ENCODE measurements around the gene ZNF584.

The ZNF584 gene

DNA sequence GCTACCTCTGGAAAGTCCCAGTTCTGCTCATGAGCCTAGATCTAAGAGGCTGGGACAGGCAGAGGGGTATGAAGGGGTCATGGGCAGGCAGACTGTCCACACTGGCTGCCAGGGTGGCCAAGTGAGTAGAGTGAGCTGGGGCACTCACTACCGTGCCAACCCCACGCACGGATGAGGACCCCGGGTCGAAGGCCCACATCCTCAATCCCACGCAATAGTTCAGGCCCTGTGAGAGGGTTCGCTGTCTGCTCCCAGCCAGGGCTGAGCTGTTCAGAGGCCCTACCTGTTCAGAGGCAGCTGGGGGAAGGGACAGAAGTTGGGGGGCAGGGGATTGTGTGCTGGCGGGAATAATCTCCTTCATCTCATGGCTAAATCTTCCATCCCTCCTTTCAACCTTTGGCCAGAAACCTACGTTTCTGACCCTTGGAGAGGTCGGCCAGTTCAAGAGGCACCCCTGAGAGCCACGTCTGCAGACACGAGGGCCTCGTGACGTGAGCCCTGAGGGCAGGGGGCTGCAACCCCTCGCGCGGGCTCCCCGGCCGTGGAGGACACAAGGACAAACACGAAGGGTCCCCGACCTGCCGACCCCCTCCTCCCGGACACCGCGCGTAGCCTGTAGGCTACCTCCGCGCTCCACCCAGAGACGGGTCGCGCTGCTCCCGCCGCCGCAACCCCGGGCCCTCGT is 22.4 kb upstream of the ZNF584 start:
- DNase-seq (ENCODE audit: low read depth, low spot score) = no peak

DNA sequence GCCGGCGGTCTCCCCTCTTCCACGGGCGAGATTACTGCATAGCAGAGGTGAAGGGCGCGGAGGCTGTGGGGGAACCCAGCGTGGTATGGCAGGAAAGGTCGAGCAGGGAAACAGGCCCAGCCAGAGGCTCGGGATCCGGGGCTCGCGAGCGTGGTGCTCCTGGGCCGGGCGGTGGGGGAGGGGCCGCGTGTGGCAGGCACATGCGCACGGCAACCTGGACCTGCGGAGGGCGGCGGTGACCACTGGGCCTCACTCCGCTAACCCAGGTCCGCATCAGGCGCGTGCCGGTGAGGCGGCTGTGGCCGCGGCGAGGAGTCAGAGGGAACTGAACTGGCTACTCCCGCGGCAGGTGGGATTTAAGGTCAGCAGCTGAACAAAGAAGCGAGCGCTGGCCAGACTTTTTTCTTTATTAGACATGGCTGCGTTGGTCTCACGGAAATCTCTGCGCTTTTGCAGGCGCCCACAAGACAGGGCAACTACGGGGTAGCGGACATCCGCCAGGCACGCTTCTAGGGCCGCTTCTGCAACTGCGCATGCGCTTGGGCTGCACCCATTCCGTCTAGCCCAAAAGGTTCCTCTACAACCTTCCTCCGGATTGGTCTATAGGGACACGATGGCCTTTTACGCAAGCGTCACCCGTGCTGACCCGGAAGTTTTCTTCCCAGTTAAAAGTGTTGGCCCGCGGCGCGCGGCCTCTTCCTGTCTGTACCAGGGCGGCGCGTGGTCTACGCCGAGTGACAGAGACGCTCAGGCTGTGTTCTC is 21.7 kb upstream of the ZNF584 start, which contains the start of gene RPS5:
TSS of gene RPS5 (plus strand) at position 694 of the 762 bp plus-strand sequence. CDS start 869 bp downstream, outside the sequence.
- DNase-seq (ENCODE audit: low read depth, low spot score) = peak; percentile 97

DNA sequence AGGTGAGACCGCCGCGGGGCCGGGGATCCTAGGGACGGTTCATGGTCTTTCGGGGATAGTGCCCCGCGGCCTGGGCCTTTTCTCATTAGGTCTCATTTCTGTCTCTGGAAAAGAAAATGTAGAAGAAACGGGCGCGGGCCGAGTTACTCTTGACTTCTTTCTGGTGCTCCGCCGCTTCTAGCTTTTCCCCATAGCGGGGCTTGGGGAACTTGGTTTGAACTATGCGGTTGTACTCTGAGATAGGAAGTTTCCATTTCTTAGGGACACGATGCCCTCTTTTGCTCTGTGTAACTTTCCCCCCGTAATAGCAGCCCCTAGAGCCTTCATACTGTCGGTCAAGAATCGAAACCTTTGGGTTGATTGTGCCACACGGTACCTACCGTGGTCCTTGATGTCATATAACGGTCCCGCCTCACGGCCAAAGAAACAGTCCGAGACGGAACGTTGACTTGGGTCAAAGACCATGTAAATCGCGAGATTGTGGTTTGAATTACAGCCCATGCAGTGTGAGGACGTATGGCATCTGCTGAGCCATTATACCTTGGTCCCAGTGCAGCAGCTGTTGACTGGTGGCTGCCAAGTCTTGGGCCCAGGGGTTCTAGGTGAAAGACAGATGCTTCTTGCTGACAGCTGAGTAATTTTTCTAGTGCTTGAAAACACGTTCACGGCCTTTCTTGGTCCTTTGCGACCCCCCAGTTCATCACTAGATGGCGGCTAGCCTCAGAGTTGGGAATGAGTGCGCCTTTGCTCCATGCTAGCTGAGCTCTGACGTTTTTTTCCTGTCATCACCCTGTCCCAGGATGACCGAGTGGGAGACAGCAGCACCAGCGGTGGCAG is 20.9 kb upstream of the ZNF584 start:
- DNase-seq (ENCODE audit: low read depth, low spot score) = no peak

DNA sequence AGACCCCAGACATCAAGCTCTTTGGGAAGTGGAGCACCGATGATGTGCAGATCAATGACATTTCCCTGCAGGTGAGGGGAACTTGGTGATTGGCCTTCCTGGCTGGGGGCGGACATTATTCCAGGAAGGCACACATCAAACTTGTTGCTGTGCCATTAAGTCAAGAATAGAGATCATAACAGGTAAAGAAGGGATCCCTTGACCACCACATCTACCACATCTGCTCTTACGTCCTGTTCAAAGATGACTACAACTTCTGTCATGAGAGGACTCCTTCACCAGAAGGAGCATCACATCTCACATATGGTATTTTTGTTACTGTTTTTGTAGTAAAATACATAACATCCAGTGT is 20.3 kb upstream of the ZNF584 start:
- no peak for DNase-seq (ENCODE audit: low read depth, low spot score)

DNA sequence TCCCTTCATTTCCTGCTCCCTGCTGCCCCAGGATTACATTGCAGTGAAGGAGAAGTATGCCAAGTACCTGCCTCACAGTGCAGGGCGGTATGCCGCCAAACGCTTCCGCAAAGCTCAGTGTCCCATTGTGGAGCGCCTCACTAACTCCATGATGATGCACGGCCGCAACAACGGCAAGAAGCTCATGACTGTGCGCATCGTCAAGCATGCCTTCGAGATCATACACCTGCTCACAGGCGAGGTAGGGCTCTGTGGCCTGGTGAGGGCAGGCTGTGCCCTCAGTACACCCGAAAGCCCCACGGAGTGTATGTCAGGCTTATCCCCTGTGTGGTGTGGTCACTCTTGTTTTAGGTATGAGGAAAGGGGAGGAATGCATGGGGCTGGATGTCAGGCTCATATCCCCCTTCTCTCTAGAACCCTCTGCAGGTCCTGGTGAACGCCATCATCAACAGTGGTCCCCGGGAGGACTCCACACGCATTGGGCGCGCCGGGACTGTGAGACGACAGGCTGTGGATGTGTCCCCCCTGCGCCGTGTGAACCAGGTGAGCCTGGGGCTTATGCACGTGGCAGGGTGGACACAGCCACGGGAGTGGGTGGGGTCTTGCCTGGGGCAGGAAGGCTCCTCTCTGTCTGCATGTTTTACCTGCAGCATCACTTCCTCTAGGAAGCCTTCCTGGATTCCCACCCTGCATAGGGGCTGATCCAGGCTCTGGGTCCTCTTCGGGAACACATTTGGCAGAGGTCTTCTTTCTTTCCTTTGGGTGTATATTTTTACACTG is 15.3 kb upstream of the ZNF584 start:
- no peak for DNase-seq (ENCODE audit: low read depth, low spot score)

DNA sequence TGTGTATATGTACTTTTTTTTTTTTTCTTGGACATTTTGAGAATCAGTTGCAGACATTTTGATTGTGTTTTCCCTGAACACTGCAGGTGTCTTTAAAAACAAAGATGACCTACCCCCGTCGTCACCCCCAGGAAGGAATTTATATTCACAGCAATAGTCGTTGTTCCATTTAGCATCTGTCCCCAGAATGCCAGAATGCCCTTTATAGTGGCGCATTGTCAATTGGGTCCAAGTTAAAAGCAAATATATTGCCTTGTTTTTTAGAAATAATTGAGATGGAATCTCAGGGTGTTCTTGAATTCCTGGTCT is 14.8 kb upstream of the ZNF584 start:
- no peak for DNase-seq (ENCODE audit: low read depth, low spot score)

DNA sequence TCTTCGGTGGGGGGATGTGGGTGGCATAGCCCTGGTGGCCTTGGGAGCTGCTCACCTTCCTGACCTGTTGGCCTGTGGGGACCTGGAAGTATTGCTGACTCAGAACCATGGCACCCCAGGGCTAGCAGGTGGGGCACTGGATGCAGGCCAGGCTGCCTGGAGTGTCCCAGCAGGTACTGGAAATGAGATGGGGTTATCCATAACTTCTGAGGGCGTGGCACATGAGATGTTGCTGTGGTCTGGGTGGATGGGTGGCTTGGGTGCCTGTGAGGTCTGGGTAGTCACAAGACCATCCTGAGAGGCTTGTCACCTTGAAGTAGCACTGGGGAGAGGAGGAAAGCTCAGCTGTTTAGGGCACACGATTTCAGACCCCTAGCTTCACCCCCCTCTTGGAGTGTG is 13.6 kb upstream of the ZNF584 start:
- DNase-seq (ENCODE audit: low read depth, low spot score) = no peak

DNA sequence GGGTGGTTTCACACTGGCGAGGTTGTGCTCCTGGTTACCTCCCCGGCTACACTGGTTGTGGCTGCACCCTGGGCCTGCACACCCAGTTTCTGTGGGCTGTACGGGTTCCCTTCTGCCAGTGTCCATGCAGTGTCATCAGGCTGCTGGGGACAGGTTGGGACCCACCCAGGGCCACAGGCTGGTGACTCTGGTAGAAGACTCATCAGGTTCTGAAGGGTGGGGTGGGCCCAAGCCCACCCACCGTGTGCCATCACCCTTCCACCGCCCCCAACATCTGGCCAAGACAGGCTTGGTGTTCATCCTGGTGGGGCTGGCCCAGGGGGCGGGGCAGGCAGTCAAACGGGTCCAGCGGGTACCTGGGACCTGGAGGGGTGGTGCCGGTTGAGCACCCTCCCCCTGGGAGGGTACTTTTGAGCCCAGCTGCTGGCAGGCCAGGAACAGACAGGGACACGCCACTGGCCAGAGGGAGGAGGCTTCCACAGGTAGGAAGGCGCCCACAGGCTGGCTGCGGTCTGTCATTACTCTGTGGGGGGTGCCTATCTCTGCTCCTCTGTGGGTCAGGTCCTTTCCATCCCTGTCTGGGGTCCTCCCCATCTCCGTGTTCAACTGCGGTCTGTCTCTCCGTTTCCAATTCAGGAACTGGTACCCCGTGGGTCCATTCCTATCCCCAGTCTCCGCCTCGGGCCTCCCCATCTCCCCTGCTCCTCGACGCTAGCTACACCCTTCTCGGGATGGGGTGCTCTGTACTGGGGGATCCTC is 13.1 kb upstream of the ZNF584 start, which contains the start of gene RNF225:
TSS of gene RNF225 (plus strand) at position 437 of the 759 bp plus-strand sequence. CDS start 434 bp downstream, outside the sequence.
- DNase-seq (ENCODE audit: low read depth, low spot score) = peak; percentile 69

DNA sequence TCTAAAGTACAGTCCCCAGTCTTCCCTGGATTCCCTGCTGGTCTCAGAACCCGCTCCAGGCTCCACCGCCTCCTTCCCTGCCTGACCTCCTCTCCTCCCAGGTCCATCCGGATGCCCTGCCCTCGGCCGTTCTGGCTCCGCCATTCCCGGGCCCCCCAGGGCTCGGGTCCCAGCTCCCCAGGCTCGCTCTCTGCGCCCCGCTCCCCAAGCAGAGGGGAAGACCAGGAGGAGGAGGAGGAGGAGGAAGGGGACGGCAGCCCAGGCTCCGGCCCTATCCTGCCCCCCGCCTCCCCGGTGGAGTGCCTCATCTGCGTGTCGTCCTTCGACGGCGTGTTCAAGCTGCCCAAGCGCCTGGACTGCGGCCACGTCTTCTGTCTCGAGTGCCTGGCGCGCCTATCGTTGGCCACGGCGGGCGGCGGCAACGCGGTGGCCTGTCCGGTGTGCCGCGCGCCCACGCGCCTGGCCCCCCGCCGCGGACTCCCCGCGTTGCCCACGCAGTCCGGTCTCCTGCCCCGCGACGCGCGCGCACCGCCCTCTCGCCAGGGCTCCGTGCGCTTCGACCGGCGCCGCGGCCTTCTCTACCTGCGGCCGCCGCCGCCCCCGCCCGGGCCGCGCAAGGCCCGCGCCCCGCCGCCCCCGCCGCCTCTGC is 12.3 kb upstream of the ZNF584 start:
- DNase-seq (ENCODE audit: low read depth, low spot score) = no peak

DNA sequence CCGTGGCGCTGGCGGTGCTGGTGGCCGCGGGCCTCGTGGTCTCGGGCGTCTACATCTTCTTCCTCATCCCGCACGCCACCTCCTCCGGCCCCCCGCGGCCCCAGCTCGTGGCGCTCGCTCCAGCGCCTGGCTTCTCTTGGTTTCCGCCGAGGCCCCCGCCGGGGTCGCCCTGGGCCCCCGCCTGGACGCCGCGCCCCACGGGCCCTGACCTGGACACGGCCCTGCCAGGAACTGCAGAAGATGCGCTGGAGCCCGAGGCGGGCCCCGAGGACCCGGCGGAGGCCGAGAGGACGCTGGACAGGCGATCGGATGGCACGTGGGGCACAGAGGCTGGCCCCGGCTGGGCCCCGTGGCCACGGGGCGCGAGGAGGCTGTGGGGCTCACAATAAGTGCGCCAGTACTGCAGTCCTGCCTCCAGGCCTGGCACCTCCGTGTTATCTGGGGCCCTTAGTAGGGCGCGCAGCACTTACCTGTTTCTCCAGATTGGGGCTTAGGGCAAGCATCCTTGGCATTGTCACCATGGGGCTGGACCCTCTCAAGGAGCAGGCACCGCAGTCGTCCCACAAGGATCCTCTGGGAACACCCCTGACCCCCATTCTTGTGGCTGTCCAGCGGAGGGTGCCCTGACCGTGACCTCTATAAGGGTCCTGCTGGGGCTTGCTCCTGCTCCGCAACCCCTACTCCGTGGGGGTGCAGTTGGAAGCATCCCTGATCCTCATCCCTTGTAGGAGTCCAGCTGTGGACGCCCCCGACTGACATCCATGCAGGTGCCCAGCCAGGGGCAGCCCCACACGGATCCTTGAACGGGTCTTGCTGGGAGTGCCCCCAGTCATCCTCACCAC is 11.5 kb upstream of the ZNF584 start:
- no peak for DNase-seq (ENCODE audit: low read depth, low spot score)

DNA sequence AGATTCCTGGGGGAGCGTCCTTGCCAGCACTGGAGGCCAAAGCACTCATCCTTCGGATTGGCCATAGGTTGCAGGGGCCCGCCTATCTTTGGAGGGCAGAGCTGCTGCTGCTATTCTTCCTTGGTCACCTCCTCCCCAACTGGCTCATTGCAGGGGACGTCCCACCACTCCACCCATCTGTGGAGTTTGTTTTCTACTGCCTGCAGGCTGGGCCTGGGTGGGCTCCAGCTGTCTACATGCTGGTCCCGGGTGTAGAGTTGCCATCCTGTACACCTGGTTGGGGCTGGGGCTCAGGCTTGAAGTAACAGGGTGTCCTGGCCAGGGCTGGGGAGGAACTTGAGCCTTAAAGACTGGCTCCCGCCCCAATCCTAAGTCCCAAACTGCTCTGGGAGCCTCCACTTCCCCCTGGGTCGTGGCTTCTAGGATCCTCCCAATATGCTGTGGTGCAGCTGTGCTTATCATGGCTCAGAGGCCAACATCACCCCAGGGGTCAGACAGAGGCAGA is 10.9 kb upstream of the ZNF584 start:
- DNase-seq (ENCODE audit: low read depth, low spot score) = no peak

DNA sequence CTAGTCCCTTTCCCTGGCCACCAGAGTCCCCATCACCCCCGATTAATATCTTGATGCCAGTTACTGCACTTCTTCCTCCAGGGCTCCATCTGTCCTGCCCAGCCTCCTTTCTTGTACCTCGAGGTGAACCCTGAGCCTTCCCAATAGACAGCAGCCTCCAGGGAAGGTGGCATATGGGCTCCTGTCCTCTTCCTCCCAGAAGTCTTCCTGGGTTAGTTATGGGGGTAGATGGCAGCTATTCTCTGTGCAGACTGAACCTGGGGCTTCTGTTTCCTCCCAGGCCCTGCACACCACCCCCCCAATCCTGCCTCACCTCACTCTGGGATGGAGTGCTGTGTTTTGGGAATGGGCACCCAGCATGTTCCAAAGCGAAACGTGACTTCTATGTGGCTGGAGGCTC is 10.4 kb upstream of the ZNF584 start:
- no peak for DNase-seq (ENCODE audit: low read depth, low spot score)

DNA sequence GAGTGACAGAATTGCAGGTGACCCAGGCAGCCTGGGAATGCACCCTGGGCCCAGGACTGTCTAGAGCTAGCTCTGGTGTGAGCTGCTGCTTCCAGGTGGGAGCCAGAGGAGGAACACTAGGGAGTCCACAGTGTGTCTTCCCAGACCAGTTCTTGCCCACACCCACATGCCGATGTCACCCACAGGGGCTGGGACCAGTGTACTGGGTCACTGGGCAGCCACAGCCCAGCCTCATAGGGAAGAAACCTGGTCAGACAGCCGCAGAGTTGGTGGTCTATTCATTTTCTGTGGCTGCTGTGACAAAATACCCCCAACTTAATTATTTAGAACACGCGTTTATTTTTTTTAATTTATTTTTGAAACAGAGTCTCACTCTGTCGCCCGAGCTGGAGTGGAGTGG is 9.9 kb upstream of the ZNF584 start:
- DNase-seq (ENCODE audit: low read depth, low spot score) = no peak

DNA sequence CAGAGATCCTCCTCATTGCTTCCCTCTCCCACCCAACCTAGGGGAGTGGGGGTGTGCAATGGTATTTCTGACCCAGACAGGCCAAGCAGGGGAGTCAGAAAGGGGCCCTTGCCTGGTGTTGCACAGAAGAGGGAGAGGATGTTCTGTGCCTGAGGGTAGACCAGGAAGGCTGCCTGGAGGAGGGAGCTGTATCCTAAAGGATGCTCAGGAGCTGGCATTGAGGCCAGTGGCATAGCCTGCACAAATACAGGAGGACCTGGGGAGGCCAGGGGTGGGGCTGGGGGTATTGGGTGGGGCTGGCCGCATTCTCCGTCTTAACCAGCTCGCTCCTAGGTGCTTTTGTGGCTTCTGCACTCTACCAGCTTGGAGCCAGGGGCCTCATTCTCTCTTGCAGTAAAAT is 8.5 kb upstream of the ZNF584 start:
- no peak for DNase-seq (ENCODE audit: low read depth, low spot score)

DNA sequence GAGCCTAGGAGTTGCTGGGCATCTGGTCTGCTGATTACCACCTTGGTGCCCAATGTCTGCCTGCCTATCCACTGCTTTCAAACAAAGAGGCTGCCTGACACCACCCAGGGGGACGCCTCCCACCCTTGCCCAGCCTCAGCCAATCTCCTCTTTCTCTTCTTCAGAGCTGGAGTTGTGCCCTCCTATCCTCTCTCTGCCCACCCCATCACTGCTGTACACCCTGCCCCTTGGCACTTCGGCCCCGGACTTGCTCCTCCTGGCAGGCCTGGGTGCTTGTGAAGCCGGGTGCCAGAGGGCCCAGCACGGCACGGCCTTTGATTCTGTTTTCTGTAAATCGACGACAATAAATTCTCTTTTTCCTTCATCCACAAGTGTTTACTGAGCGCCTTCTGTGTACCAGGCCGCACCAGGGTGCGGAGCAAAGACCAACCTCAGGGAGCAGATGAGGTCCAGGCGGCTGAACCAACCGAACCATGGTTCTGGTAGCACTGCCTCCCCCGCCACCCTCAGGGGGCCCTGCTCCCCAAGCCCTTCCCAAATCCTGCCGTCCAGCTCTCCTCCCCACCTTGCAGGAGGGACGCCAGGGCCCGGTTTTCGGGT is 8.0 kb upstream of the ZNF584 start:
- no peak for DNase-seq (ENCODE audit: low read depth, low spot score)

DNA sequence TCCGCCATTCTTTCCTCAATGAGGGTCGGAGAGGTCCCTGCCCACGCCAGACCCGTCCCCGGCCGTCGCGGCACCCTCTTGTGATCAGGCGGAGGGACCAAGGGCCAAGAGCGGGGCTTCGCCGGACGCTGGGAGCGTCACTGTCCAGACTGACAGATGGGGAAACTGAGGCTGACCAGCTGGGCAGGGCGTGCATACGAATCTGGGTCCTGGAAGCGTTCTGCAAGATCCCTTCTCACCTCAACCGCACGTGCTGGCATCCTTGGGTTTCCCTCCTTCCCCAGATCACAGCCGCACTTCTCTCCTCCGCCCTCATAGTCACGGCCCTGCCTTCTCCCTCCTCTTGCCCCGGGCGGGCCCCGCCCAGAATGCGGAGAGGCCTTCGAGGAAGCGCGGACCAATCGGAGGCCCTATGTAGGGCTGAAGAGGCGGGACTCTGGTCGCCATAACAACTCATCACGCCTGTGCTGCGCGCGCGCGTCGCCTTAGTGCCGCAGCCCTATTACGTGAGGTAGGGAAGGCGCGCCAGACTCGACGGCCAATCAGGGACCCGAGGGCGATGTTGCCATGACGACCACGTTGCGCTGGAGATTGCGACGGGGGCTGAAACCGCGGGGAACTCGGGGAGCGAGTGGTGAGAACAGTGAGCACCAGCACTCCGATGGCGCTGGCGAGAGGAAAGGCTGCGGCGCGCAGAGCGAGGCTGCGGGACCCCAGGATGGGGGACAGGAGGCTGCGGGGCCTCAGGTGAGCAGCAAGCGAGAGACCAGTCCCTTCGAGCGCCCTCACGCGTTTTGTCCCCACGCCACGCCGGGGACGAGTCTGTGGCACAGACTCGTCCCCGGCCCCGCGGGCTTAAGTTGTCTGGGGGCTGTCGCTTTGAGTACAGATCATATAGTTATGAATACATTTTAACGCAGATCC is 7.3 kb upstream of the ZNF584 start:
- DNase-seq (ENCODE audit: low read depth, low spot score) = peak; percentile 100

DNA sequence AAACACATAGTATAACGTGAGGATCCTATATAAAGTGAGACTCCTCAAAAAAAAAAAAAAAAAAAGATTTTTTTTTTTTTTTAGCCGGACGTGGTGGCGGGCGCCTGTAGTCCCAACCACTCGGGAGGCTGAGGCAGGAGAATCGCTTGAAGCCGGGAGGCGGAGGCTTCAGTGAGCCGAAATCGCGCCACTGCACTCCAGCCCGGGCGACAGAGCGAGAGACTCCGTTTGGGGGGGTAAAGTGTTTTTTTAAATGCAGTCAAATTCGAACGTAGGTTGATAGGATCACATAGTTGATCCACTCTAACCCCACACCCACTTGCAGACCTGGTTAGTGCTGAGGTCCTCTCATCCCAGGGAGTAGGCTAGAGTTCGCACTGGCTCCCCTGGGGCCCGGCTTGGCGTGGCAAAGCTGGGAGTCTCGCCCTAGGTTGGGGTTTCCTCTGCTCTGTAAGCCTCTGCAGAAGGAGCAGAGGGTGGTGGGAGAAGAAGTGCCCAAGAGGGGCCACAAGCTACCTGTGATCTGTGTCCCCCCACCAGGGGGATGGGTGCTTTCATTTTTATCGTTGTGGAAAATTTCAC is 6.5 kb upstream of the ZNF584 start:
- no peak for DNase-seq (ENCODE audit: low read depth, low spot score)

Measured in ELF-1 (cell line).